Hematopoietic multipotent progenitor cell treated with erythropoietin and hydrocortisone succinate and interleukin-3 and kit ligand, for 17 days (in vitro differentiated cells): ENCODE data around the gene TPM4.
"Not testable (repeated sequence)": the region's sequence is repeated elsewhere in the genome, so short reads cannot be mapped to it uniquely, and the experiment has no call there.

ENCODE experiments used
- DNase-seq: peaks from one replicate; pipeline ENCODE4 v3.0.0-alpha.2; 2015; ENCODE audit warnings: low spot score

The TPM4 gene

GRCh38 chr19:16076154-16076957 is at the start of gene TPM4:
Gene TPM4, plus strand, starts transcription at chr19:16076495. Its CDS starts 71 bp downstream, at chr19:16076566.
- no peak for DNase-seq

GRCh38 chr19:16026756-16027155 is 49.5 kb upstream of the TPM4 start:
- no peak for DNase-seq

- DNase-seq, result no peak
Measured at GRCh38 chr19:16027528-16027927, 48.8 kb upstream of the TPM4 start.

GRCh38 chr19:16030155-16030554 is 46.1 kb upstream of the TPM4 start:
- not testable (repeated sequence) for DNase-seq

DNA sequence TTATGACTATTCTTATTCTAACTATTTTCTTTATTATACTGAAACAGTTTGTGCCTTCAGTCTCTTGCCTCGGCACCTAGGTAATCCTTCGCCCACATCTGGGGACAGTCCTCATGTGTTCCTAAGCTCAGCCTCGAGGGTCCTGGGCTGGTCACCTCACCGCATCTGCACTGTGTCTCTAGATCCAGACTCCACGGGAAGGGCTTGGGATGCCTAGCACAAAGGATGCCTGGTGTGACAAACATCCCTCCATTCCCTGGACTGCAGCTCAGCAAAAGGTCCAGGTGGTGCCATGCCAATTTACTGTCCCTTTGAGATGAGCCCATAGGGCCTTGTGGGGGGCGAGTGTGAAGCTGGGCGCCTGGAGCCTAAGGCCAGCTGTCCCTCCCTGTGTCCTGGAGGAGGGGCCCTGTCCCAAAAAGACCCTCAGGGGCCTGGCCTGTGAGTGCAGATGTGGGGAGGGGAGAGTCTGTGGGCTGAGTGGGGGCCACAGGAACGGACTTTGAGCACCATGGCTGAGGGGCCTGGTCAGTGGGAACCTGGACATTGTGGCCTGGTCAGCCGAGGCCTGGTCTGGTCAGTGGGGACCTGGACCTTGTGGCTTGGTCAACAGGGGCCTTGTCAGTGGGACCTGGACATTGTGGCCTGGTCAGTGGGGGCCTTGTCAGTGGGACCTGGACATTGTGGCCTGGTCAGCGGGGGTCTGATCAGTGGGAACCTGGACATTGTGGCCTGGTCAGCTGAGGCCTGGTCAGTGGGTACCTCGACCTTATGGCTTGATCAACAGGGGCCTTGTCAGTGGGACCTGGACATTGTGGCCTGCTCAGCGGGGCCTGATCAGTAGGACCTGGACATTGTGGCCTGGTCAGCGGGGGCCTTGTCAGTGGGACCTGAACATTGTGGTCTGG is 45.1 kb upstream of the TPM4 start:
- no peak for DNase-seq

GRCh38 chr19:16031872-16032200 is 44.5 kb upstream of the TPM4 start:
- no peak for DNase-seq

GRCh38 chr19:16032509-16033135 is 43.7 kb upstream of the TPM4 start:
- no peak for DNase-seq

DNA sequence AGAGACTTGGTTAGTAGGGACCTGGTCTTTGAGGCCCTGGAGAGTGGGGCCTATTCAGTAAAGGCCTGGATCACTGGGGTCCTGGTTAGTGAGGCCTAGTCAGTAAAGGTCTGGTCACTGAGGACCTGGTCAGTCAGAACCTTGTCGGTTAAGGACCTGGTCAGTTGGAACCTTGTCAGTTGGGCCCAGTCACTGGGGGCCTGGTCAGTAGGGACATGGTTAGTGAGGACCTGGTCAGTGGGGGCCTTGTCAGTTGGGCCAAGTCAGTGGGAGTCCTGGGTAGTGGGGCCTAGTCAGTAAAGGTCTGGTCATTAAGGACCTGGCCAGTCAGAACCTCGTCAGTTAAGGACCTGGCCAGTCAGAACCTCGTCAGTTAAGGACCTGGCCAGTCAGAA is 43.2 kb upstream of the TPM4 start:
- no peak for DNase-seq

GRCh38 chr19:16033721-16034120 is 42.6 kb upstream of the TPM4 start:
- no peak for DNase-seq

DNA sequence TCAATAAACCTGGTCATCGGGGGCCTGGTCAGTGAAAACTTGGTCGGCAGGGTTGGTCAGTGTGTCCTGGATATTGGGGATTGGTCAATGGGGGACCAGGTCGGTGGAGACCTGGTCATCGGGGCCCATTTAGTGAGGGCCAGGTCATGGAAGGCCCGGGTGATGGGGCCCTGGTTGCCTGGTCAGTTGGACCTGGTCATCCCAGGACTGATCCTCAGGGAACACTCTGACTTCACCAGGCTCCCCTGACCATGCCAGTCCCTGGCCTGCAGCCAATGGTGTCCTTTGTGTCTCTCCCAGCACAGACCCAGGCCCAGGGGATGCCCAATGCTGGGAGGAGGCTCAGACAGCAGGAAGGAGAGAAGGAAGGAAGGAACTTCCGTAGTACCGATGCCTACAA is 42.1 kb upstream of the TPM4 start:
- no peak for DNase-seq

- DNase-seq, result no peak
Measured at GRCh38 chr19:16034958-16035560, 41.2 kb upstream of the TPM4 start.

GRCh38 chr19:16035601-16036297 is 40.5 kb upstream of the TPM4 start:
- no peak for DNase-seq

GRCh38 chr19:16036397-16036925 is 39.8 kb upstream of the TPM4 start:
- DNase-seq, result no peak

DNA sequence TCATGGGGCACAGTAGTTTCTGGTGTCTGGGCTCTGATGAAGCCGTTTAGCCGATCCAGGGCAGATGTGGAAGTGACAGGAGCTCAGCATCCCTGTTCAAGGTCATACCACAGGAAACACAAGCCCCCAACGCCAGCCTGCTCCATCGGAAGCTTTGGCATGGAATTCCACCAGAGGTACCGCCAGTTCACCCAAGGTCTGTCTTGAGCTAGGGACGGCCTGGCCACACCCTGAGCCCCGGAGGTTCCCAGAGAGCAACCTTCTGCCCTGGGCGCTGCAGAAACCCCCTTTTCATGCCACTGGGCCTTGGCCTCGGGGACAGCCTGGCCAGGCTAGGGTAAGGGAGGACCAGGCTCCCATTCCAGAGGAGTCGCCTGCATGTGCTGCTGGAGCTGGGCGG is 39.4 kb upstream of the TPM4 start:
- no peak for DNase-seq

DNA sequence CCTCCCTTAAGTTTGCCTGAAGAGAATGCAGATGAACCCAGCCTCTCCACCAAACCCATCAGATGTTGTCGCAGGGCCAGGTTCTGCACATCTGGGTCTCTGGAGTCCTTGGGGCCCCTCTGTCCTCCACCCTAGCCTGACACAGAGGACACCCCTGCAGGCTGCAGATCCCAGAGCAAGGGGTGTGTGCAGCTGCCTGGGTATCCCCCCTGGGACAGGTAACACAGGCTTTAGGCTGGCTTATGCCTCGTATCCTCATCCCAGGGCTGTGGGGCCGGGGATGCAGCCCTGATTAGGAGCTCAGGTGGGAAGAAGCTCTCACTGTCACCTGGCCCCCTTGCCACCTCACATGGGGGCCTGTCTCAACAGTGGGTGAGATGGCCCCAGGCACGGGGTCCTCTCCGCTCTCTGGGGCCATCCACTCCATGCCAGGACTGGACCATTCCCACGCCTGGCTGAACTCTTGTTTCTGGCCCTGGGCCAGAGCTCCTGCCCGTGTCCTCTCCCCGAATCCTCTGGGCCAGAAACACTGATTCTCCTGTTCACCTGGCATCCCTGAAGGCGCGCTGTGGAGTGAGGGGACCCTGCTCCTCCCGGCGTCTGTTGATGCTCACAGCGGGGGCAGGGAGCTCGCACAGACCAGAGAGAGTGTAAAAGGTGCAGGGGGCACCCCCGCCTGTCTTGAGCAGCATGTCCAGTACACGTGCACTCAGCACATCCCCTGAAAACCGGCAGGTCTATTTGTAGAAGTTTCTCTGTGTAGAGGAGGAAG is 38.7 kb upstream of the TPM4 start:
- DNase-seq, result no peak

DNA sequence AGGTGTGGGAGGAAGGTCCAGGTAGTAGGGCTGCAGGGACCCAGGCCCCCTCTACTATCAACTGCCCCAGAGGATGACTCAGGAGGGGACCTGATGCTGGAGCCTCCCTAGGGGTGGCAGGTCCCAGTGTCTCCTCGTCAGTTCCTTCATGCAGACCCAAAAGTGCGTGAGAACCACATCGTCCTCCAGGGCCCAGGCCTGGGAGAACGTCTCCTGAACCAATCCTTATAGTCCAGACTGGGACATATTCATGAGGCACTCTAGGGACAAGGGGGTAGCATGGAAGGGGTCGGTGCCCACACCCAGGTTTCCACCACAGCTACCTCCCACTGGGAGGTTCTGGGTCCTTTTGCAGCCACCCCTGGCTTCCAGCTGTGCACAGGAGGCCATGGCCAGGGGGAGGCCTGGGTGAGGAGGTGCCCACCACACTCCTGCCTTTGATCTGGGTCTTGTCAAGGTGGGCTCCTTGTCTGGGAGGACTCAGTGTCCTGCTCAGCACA is 38.0 kb upstream of the TPM4 start:
- DNase-seq, result no peak

GRCh38 chr19:16039081-16039480 is 37.2 kb upstream of the TPM4 start:
- DNase-seq, result no peak

- no peak for DNase-seq
Measured at GRCh38 chr19:16039545-16039944, 36.8 kb upstream of the TPM4 start.

GRCh38 chr19:16040642-16041041 is 35.7 kb upstream of the TPM4 start:
- no peak for DNase-seq

GRCh38 chr19:16041299-16041990 is 34.9 kb upstream of the TPM4 start:
- peak; percentile 50 for DNase-seq
